IMR-90 (cell line): ENCODE measurements around the gene TAS2R9. TPM values are rescaled to one million over a fixed set of nuclear protein-coding genes. Genes with fewer than 3 reads are reported as not detected.

Experiments used
- microRNA-seq, 2 experiments: library from miRNA; stranded (forward) in 1 of 2; unstranded in 1 of 2; fragments of 10-50 nt in 1 of 2; fragments of <30 nt in 1 of 2; gene quantifications in 1 of 2; microRNA quantifications in 1 of 2; one replicate each; pipeline versions ENCODE3 to v1.1.0; 2013 to 2020; ENCODE audit not compliant: insufficient read depth in 1 of 2, insufficient read length in 1 of 2, unreplicated experiment in 1 of 2
- polyA plus RNA-seq, 3 experiments: library from polyadenylated mRNA; depleted of rRNA; stranded (reverse); fragments of >200 nt; gene quantifications; 2 replicates each; pipeline ENCODE4 v1.2.3, GENCODE V29; 2012; ENCODE audit warnings: low replicate concordance in 1 of 3
- small RNA-seq, 5 experiments: library from RNA; depleted of rRNA; stranded (forward); fragments of <200 nt; gene quantifications; one replicate each; pipeline ENCODE3, GENCODE V24; 2012
- total RNA-seq: library from RNA; depleted of rRNA; stranded (reverse); fragments of >200 nt; gene quantifications from 2 replicates; pipeline ENCODE4 v1.2.3, GENCODE V29; 2012; rRNA removed

The TAS2R9 gene
- total and polyA plus RNA-seq, 2 of the 4 experiments (the other 2 are of a cell fraction), result not detected

Small RNA genes lying within 50 kb of the gene (microRNA-seq; reads per million reads assigned to microRNA genes)
- gene PRR4 (ENCODE audit: insufficient read depth, insufficient read length), result not detected

Small RNA genes lying within 50 kb of the gene (small RNA-seq; reads per million reads assigned to genes)
- 0 to 0.92 (median 0) reads per million in 5 experiments for gene PRR4

Other genes starting within 250 kb of the TAS2R9 start
- 6.3 and 23.3 TPM in 2 replicates for gene MAGOHB, start 196.6 kb downstream of the TAS2R9 start, total RNA-seq
- gene MAGOHB, start 196.6 kb downstream of the TAS2R9 start, polyA plus RNA-seq (2012; rRNA removed), result 15.6 and 20.3 TPM in 2 replicates
- gene STYK1, start 136.1 kb downstream of the TAS2R9 start, total RNA-seq, result 0.72 and 1.1 TPM in 2 replicates
- gene STYK1, start 136.1 kb downstream of the TAS2R9 start, polyA plus RNA-seq (2012; rRNA removed), result 0.34 and 0.36 TPM in 2 replicates
- gene YBX3, start 86.8 kb downstream of the TAS2R9 start, total RNA-seq, result 33.7 and 60.8 TPM in 2 replicates
- 131 and 132 TPM in 2 replicates for gene YBX3, start 86.8 kb downstream of the TAS2R9 start, polyA plus RNA-seq (2012; rRNA removed)
- not detected in 2 replicates for gene TAS2R7, start 7.5 kb downstream of the TAS2R9 start, total RNA-seq
- gene TAS2R7, start 7.5 kb downstream of the TAS2R9 start, polyA plus RNA-seq (2012; rRNA removed), result not detected in 2 replicates
- gene TAS2R8, start 2.9 kb downstream of the TAS2R9 start, total RNA-seq, result not detected in 2 replicates
- not detected in 2 replicates for gene TAS2R8, start 2.9 kb downstream of the TAS2R9 start, polyA plus RNA-seq (2012; rRNA removed)
- 0.36 and 1.1 TPM in 2 replicates for gene TAS2R10, start 16.2 kb upstream of the TAS2R9 start, total RNA-seq
- gene TAS2R10, start 16.2 kb upstream of the TAS2R9 start, polyA plus RNA-seq (2012; rRNA removed), result 0.07 TPM in 1 of 2 replicates, not detected in the other
- 0.72 and 0.83 TPM in 2 replicates for gene PRR4, start 39.3 kb upstream of the TAS2R9 start, total RNA-seq
- gene PRR4, start 39.3 kb upstream of the TAS2R9 start, polyA plus RNA-seq (2012; rRNA removed), result 1.7 and 1.9 TPM in 2 replicates
- gene PRH1, start 74.1 kb upstream of the TAS2R9 start, total RNA-seq, result 16.7 and 18.8 TPM in 2 replicates
- 2.3 and 3.0 TPM in 2 replicates for gene PRH1, start 74.1 kb upstream of the TAS2R9 start, polyA plus RNA-seq (2012; rRNA removed)
- 0.90 and 1.4 TPM in 2 replicates for gene TAS2R13, start 99.4 kb upstream of the TAS2R9 start, total RNA-seq
- gene TAS2R13, start 99.4 kb upstream of the TAS2R9 start, polyA plus RNA-seq (2012; rRNA removed), result 0.03 TPM in 1 of 2 replicates, not detected in the other
- 0.28 TPM in 1 of 2 replicates, not detected in the other for gene PRH2, start 119.1 kb upstream of the TAS2R9 start, total RNA-seq
- gene PRH2, start 119.1 kb upstream of the TAS2R9 start, polyA plus RNA-seq (2012; rRNA removed), result 0.34 TPM in 1 of 2 replicates, not detected in the other
- 2.0 and 3.9 TPM in 2 replicates for gene TAS2R14, start 129.1 kb upstream of the TAS2R9 start, total RNA-seq
- 1.1 and 1.6 TPM in 2 replicates for gene TAS2R14, start 129.1 kb upstream of the TAS2R9 start, polyA plus RNA-seq (2012; rRNA removed)
- gene TAS2R50, start 176.7 kb upstream of the TAS2R9 start, total RNA-seq, result 2.3 and 4.4 TPM in 2 replicates
- gene TAS2R50, start 176.7 kb upstream of the TAS2R9 start, polyA plus RNA-seq (2012; rRNA removed), result not detected in 2 replicates
- gene TAS2R20, start 188.1 kb upstream of the TAS2R9 start, total RNA-seq, result 3.4 and 3.9 TPM in 2 replicates
- 0.24 and 0.36 TPM in 2 replicates for gene TAS2R20, start 188.1 kb upstream of the TAS2R9 start, polyA plus RNA-seq (2012; rRNA removed)
- gene TAS2R19, start 212.5 kb upstream of the TAS2R9 start, total RNA-seq, result 5.0 and 8.1 TPM in 2 replicates
- 0.24 and 0.29 TPM in 2 replicates for gene TAS2R19, start 212.5 kb upstream of the TAS2R9 start, polyA plus RNA-seq (2012; rRNA removed)
- 4.3 and 8.6 TPM in 2 replicates for gene TAS2R31, start 221.2 kb upstream of the TAS2R9 start, total RNA-seq
- 0.10 and 0.24 TPM in 2 replicates for gene TAS2R31, start 221.2 kb upstream of the TAS2R9 start, polyA plus RNA-seq (2012; rRNA removed)